ENCODE measurements around the gene GHSR. TPM values are rescaled to one million over a fixed set of nuclear protein-coding genes. Genes with fewer than 3 reads are reported as not detected.

The GHSR gene
- total RNA-seq, 1 donor from 2014 or later, result not detected

- Histone ChIP-seq H4K20me1 (ENCODE audit: low read depth) (no peaks in the 10 kb centered on the region), H2AFZ (replicated peaks) (no peak overlapping the region), H3K27ac (no peak overlapping the region), H3K4me3 (no peak overlapping the region), H3K27me3 (no peaks in the 10 kb centered on the region), H3F3A (ENCODE audit: low read depth) (no peaks in the 10 kb centered on the region), H3K4me2 (no peak overlapping the region), H3K9me3 (ENCODE audit: low read depth) (no peaks in the 10 kb centered on the region), H3K4me1 (no peaks in the 10 kb centered on the region), H3K9ac (no peak overlapping the region), H3K36me3 (no peaks in the 10 kb centered on the region), H3K79me2 (ENCODE audit: low read depth) (no peaks in the 10 kb centered on the region)
- peaks cover 19% of the 10 kb centered on the region for H3K9me3 Mint-ChIP-seq
- TF ChIP-seq CTCF (IDR thresholded peaks at IDR 0.05) (no peak), EZH2 (IDR thresholded peaks at IDR 0.05) (no peak), EZH2phosphoT487 (IDR thresholded peaks at IDR 0.05) (no peak)
- no peak overlapping the region for H3K4me3 Mint-ChIP-seq
- no peak for DNase-seq (ENCODE audit: low spot score)
- peaks cover 2% of the 10 kb centered on the region for H3K36me3 Mint-ChIP-seq
- H3K4me1 Mint-ChIP-seq, result no peaks in the 10 kb centered on the region
- peaks cover 3% of the 10 kb centered on the region for H3K27me3 Mint-ChIP-seq (ENCODE audit: insufficient read depth, low read depth)
- H3K27ac Mint-ChIP-seq, result no peak overlapping the region
Measured at GRCh38 chr3:172437713-172438112, 10.5 kb downstream of the GHSR start.

- H3K4me2 ChIP-seq, result no peak overlapping the region
- no peaks in the 10 kb centered on the region for H3K27me3 Mint-ChIP-seq (ENCODE audit: insufficient read depth, low read depth)
Measured at GRCh38 chr3:172415323-172415722, 32.9 kb downstream of the GHSR start.

GRCh38 chr3:172411478-172411947, 36.7 kb downstream of the GHSR start:
- Histone ChIP-seq H3K36me3 (no peaks in the 10 kb centered on the region), H3K27ac (no peak overlapping the region), H3K79me2 (ENCODE audit: low read depth) (no peaks in the 10 kb centered on the region), H4K20me1 (ENCODE audit: low read depth) (no peaks in the 10 kb centered on the region), H3K27me3 (no peaks in the 10 kb centered on the region), H3K4me1 (no peaks in the 10 kb centered on the region), H2AFZ (replicated peaks) (no peak overlapping the region), H3K4me3 (no peak overlapping the region), H3K9me3 (ENCODE audit: low read depth) (no peaks in the 10 kb centered on the region), H3K9ac (no peak overlapping the region), H3K4me2 (no peak overlapping the region), H3F3A (ENCODE audit: low read depth) (no peaks in the 10 kb centered on the region)
- Mint-ChIP-seq H3K27ac (no peak overlapping the region), H3K27me3 (ENCODE audit: insufficient read depth, low read depth) (no peaks in the 10 kb centered on the region), H3K4me1 (no peaks in the 10 kb centered on the region), H3K4me3 (no peak overlapping the region), H3K36me3 (no peaks in the 10 kb centered on the region), H3K9me3 (no peaks in the 10 kb centered on the region)
- TF ChIP-seq EZH2 (IDR thresholded peaks at IDR 0.05) (no peak), CTCF (IDR thresholded peaks at IDR 0.05) (no peak), EZH2phosphoT487 (IDR thresholded peaks at IDR 0.05) (no peak)
- DNase-seq (ENCODE audit: low spot score), result no peak

More at GRCh38 chr3:172415323-172415722, 32.9 kb downstream of the GHSR start:
- Histone ChIP-seq H3K9ac (no peak overlapping the region), H3K79me2 (ENCODE audit: low read depth) (no peaks in the 10 kb centered on the region), H3F3A (ENCODE audit: low read depth) (no peaks in the 10 kb centered on the region), H3K4me1 (no peaks in the 10 kb centered on the region), H3K36me3 (no peaks in the 10 kb centered on the region), H3K27me3 (no peaks in the 10 kb centered on the region), H3K27ac (no peak overlapping the region), H3K4me3 (no peak overlapping the region), H4K20me1 (ENCODE audit: low read depth) (no peaks in the 10 kb centered on the region), H2AFZ (replicated peaks) (no peak overlapping the region), H3K9me3 (ENCODE audit: low read depth) (no peaks in the 10 kb centered on the region)
- Mint-ChIP-seq H3K4me3 (no peak overlapping the region), H3K36me3 (no peaks in the 10 kb centered on the region), H3K4me1 (no peaks in the 10 kb centered on the region), H3K9me3 (peaks cover 4% of the 10 kb centered on the region), H3K27ac (no peak overlapping the region)
- TF ChIP-seq EZH2 (IDR thresholded peaks at IDR 0.05) (no peak), EZH2phosphoT487 (IDR thresholded peaks at IDR 0.05) (no peak), CTCF (IDR thresholded peaks at IDR 0.05) (no peak)
- DNase-seq (ENCODE audit: low spot score), result no peak
